Spinal cord (tissue), 10 donors: ENCODE measurements around the gene GOLGA3. TPM values are rescaled to one million over a fixed set of nuclear protein-coding genes. Genes with fewer than 3 reads are reported as not detected.
"Not testable (repeated sequence)": the region's sequence is repeated elsewhere in the genome, so short reads cannot be mapped to it uniquely, and the experiment has no call there.

Experiments used
- DNase-seq, 6 donors: peaks; one replicate each; pipeline versions ENCODE4 v3.0.0 to v3.0.0-alpha.2; 2013 to 2015; ENCODE audit warnings: low spot score in 6 of 6, low read depth in 4 of 6
- H3K27ac ChIP-seq: one replicate; pipeline ENCODE4 v1.5.1; 2013; ENCODE audit warnings: low read depth, low read length, control low read depth
- H3K27me3 ChIP-seq: one replicate; pipeline ENCODE4 v1.6.1; 2013; ENCODE audit warnings: low read length; ENCODE audit not compliant: control insufficient read depth, insufficient read depth
- H3K36me3 ChIP-seq: one replicate; pipeline ENCODE4 v1.6.1; 2013; ENCODE audit warnings: low read length; ENCODE audit not compliant: control insufficient read depth, insufficient read depth
- H3K4me1 ChIP-seq: one replicate; pipeline ENCODE4 v1.6.1; 2013; ENCODE audit warnings: low read length; ENCODE audit not compliant: control insufficient read depth, insufficient read depth
- H3K4me3 ChIP-seq: one replicate; pipeline ENCODE4 v1.5.1; 2013; ENCODE audit warnings: low read depth, low read length, control low read depth
- H3K9me3 ChIP-seq: one replicate; pipeline ENCODE4 v1.6.1; 2013; ENCODE audit warnings: low read length; ENCODE audit not compliant: control insufficient read depth, insufficient read depth
- WGBS: methylation state at CpG from one replicate; pipeline ENCODE4 v1.1.5; 2013; ENCODE audit warnings: missing lambda C conversion rate; ENCODE audit not compliant: insufficient coverage; 5-methylcytosine and 5-hydroxymethylcytosine counted together
- polyA plus RNA-seq, 2 donors: library from polyadenylated mRNA; unstranded; fragments of 120-200 nt; gene quantifications; one replicate each; pipeline ENCODE4 v1.2.1, GENCODE V29; 2013; ENCODE audit not compliant: insufficient read length in 2 of 2
- total RNA-seq, 2 donors: library from RNA; depleted of rRNA in 1 of 2; stranded (reverse); fragments of 120-200 nt in 1 of 2; fragments of >200 nt in 1 of 2; gene quantifications; one replicate each; pipeline versions ENCODE4 v1.2.3 to v1.2.4, GENCODE V29; 2013 to 2014
- donor health status: healthy.

Gene GOLGA3
- total and polyA plus RNA-seq, 4 donors = 33.0 to 50.4 (median 41.9) TPM

DNA sequence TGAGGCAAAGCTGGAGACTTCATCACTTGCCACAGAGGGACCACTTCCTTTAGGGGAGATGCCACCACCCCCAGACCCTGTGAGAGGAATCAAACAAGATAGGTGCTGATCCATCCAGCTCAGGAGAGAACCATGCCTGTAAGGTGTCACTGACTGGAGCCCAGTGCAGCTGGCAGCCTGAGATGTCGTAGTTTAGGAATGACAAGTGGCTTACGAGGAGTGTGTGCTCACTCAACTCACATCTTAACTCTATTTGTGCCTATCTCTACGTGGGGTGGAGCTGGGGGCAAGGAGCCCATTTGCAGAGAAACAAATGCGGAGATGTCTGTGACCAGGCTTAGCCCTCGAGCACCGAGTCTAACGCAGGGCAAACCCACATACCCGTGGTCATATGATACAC lies 32.9 kb upstream of the GOLGA3 start:
- 87% methylated on average over 6 of the region's 8 CpGs for WGBS
- no peak for DNase-seq
- no peaks in the 10 kb centered on the region for H3K27me3 ChIP-seq
- H3K36me3 ChIP-seq = peaks cover 75% of the 10 kb centered on the region
- no peaks in the 10 kb centered on the region for H3K4me1 ChIP-seq
- H3K27ac ChIP-seq = no peak overlapping the region
- no peak overlapping the region for H3K4me3 ChIP-seq
- no peaks in the 10 kb centered on the region for H3K9me3 ChIP-seq

DNA sequence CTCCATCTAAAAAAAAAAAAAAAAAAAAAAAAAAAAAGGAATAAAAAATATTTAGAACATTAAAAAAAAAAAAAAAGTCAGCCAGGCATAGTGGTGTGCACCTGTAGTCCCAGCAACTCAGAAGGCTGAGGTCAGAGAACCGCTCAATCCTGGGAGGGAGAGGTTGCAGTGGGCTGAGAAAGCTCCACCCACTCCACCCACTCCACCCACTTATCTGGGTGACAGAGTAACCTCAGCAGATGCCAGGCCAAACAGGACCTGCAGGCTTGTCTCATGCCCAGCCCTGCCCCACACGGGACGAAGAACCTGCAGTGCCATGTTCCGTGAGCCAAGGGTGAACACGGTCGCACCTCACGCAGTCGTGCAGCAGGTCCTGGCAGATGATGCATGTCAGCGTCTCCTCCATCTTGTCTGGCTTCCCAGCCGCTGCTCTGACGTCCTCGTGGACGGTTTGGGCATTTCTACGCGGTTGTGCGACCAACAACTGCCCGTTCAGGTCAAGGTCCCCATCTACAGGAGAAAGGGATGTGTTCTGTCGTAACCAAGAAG lies 30.1 kb upstream of the GOLGA3 start:
- no peaks in the 10 kb centered on the region for H3K9me3 ChIP-seq
- no peak overlapping the region for H3K4me3 ChIP-seq
- 88% methylated on average over 17 of the region's 18 CpGs for WGBS
- H3K4me1 ChIP-seq = no peaks in the 10 kb centered on the region
- no peak overlapping the region for H3K27ac ChIP-seq
- peaks cover 82% of the 10 kb centered on the region for H3K36me3 ChIP-seq
- no peaks in the 10 kb centered on the region for H3K27me3 ChIP-seq
- DNase-seq = no peak

DNA sequence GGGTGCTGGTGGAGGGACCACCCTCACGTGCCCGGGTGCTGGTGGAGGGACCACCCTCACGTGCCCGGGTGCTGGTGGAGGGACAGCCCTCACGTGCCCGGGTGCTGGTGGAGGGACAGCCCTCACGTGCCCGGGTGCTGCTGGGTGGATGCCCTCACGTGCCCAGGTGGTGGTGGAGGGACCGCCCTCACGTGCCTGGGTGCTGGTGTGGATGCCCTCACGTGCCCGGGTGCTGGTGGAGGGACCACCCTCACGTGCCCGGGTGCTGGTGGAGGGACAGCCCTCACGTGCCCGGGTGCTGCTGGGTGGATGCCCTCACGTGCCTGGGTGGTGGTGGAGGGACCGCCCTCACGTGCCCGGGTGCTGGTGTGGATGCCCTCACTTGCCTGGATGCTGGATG lies 28.4 kb upstream of the GOLGA3 start:
- not testable (repeated sequence) for DNase-seq, H3K27me3 ChIP-seq, H3K4me3 ChIP-seq, H3K27ac ChIP-seq, H3K4me1 ChIP-seq, H3K9me3 ChIP-seq
- WGBS = 97% methylated on average over 17 of the region's 21 CpGs
- peaks cover 91% of the 10 kb centered on the region for H3K36me3 ChIP-seq

DNA sequence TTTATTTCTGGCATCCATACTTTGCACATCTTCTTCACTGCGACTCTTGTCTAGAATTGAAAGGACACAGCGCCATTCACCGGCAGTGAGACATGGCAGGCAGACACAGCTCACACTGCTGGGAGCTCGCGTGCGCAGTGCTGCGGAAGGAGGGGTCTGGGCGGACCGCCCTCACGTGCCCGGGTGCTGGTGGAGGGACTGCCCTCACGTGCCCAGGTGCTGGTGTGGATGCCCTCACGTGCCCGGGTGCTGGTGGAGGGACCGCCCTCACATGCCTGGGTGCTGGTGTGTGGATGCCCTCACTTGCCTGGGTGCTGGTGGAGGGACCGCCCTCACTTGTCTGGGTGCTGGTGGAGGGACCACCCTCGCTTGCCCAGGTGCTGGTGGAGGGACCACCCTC lies 27.9 kb upstream of the GOLGA3 start:
- Histone ChIP-seq H3K4me1 (no peaks in the 10 kb centered on the region), H3K36me3 (peaks cover 91% of the 10 kb centered on the region), H3K4me3 (no peak overlapping the region), H3K27me3 (no peaks in the 10 kb centered on the region), H3K27ac (no peak overlapping the region), H3K9me3 (no peaks in the 10 kb centered on the region)
- no peak for DNase-seq
- 97% methylated on average over 16 of the region's 17 CpGs for WGBS

DNA sequence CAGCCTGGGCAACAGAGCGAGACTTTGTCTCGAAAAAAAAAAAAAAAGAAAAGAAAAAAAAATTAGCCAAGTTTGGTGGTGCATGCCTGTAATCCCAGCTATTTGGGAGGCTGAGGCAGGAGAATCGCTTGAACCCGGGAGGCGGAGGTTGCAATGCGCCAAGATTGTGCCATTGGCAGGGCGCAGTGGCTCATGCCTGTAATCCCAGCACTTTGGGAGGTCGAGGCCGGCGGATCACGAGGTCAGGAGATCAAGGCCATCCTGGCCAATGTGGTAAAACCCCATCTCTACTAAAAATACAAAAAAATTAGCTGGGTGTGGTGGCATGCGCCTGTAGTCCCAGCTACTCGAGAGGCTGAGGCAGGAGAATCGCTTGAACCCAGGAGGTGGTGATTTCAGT lies 26.5 kb upstream of the GOLGA3 start:
- H3K9me3 ChIP-seq, H3K4me1 ChIP-seq, H3K27me3 ChIP-seq, H3K4me3 ChIP-seq, DNase-seq, H3K27ac ChIP-seq: not testable (repeated sequence)
- H3K36me3 ChIP-seq = peaks cover 92% of the 10 kb centered on the region
- 87% methylated on average over 9 of the region's 14 CpGs for WGBS

DNA sequence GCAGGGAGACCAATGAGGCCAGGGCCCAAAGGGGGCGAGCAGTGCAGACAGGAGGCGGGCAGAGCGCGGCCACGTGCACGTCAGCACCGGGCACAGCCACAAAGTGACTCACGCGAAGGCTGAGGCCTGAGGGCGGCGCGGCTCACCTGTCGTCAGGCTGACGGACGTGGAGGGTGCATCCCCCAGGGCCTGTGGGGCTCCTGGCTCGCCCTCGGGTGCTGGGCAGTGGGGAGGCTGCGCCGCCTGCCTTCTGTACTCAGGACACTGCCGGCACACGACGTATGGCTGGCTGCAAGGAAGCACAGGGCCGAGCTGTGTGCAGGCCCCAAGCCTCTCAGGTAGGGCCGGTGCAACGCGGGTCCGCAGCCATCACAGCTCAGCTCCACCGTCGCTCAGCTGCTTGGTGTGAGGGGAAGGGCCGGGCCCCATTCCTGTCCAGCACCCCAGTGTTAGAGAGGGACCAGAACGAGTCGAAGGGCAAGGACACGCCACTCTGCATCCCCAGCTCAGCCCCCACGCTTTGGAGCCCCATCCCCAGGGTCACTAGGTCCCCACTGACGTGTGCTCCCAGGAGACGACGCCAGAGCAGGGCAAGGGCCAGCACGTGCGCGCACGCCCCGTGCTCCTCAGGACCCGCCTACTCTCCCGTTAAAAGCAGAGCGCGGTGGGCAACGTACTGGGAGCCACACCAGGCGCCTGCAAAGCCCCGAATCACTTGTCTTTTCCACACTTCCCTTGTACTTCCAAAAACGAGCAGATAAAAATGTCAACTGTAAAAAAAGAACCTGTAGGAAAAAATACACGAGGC lies 24.8 kb upstream of the GOLGA3 start:
- Histone ChIP-seq H3K27me3 (no peaks in the 10 kb centered on the region), H3K27ac (no peak overlapping the region), H3K36me3 (peaks cover 88% of the 10 kb centered on the region), H3K9me3 (no peaks in the 10 kb centered on the region), H3K4me1 (no peaks in the 10 kb centered on the region), H3K4me3 (no peak overlapping the region)
- 95% methylated on average over 49 of the region's 51 CpGs for WGBS
- no peak for DNase-seq

DNA sequence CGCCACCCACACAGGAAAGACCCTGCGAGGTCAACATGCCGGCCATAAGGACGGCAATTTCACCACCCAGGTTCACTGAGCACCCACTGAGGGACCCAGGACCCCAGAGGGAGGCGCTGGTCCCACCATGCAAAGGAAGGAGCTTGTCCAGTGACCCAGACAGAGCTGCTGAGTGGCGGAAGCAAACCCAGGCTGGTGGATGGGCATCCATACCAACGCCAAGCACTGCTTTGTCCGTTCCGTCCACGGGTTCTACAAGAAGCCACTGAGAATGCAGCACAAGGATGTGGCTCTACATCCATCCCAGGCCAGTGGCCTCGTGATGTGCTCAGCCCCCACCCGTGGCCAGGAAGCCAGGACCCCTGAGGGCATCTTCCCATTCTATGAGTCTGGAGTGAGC lies 23.8 kb upstream of the GOLGA3 start:
- Histone ChIP-seq H3K27me3 (no peaks in the 10 kb centered on the region), H3K27ac (no peak overlapping the region), H3K9me3 (no peaks in the 10 kb centered on the region), H3K36me3 (peaks cover 86% of the 10 kb centered on the region), H3K4me1 (no peaks in the 10 kb centered on the region), H3K4me3 (no peak overlapping the region)
- no peak for DNase-seq
- 97% methylated on average over 11 of the region's 12 CpGs for WGBS

DNA sequence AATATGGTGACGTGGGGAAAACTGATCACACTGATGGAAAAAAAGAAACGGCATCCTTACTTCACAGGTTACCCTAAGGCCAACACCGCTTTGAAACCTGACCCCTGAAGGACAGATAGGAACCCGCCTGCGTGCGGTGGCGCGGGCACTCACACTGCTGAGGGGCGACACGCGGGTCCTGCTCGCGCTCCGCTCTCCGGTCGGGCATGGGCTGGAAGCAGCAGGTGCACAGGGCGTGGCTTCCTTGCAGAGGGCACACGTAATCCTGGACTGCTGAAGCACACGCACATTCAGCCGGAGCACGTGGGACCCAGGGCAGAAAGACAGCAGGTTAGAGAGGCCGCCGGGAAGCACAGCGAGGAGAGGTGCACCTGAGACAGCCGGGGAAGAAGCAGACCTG lies 22.8 kb upstream of the GOLGA3 start:
- Histone ChIP-seq H3K36me3 (peaks cover 86% of the 10 kb centered on the region), H3K27me3 (no peaks in the 10 kb centered on the region), H3K4me3 (no peak overlapping the region), H3K4me1 (no peaks in the 10 kb centered on the region), H3K9me3 (no peaks in the 10 kb centered on the region), H3K27ac (no peak overlapping the region)
- 97% methylated on average over 25 of the region's 25 CpGs for WGBS
- DNase-seq = no peak

DNA sequence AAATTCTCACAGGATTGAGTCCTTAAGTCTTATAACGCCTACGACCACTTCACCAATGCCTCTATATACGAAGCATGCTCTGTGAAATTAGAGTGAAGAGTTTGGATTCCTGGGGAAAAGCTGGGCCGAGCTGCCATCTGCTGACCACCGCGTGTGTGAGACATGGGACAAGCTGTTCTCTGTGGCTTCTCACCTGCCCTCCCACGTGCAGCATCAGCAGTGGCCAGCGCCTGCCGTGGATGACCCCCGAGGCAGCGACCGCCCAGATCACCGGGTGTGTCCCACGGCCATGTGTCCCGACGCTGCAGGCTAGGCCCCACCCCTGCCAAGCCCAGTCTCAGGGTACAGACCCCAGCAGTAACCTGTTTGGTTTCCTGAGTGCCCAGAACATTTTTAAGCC lies 21.6 kb upstream of the GOLGA3 start:
- Histone ChIP-seq H3K27ac (no peak overlapping the region), H3K4me3 (no peak overlapping the region), H3K27me3 (no peaks in the 10 kb centered on the region), H3K4me1 (no peaks in the 10 kb centered on the region), H3K36me3 (peaks cover 90% of the 10 kb centered on the region), H3K9me3 (no peaks in the 10 kb centered on the region)
- WGBS = 91% methylated on average over 13 of the region's 16 CpGs
- DNase-seq = no peak

DNA sequence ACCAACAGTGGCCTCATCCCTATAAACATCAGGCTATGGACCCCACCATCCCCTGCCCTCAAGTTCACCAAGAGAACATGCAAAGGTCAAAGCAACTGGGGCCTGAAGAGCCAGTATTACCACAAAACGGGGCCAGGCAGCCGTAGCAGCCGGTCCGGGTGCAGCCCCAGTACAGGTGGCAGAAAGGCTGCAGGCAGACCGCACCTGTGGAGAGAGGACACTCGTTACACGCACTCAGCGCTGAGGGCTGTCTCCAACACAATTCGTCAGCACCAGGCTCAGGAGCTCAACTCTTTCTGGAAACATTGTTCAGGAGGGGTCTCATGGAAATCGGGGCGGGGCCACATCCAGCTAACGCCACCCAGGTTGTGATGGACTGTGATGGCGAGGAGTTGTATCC lies 19.9 kb upstream of the GOLGA3 start:
- Histone ChIP-seq H3K27ac (no peak overlapping the region), H3K36me3 (peaks cover 92% of the 10 kb centered on the region)
- whole genome bisulfite sequencing = 96% methylated on average over 13 of the region's 13 CpGs

More for the DNA sequence above, 19.9 kb upstream of the GOLGA3 start:
- DNase-seq = no peak
- Histone ChIP-seq H3K4me3 (no peak overlapping the region), H3K4me1 (no peaks in the 10 kb centered on the region), H3K27me3 (no peaks in the 10 kb centered on the region), H3K9me3 (no peaks in the 10 kb centered on the region)
